H1 (cell line): Measurements from ENCODE around the gene CAMK2D. TPM values are rescaled to one million over a fixed set of nuclear protein-coding genes. Genes with fewer than 3 reads are reported as not detected.

Experiments used
- CTCF ChIA-PET: fragments of 300-600 bp; sonication (Branson Sonifier 250); formaldehyde crosslinking; loops from one replicate; lab custom pipeline; 2021; ENCODE audit not compliant: partially characterized antibody; lab: Charles Lee
- POLR2A ChIA-PET: fragments of 300-600 bp; sonication (Branson Sonifier 250); formaldehyde crosslinking; loops from one replicate; lab custom pipeline; 2021; ENCODE audit warnings: inconsistent platforms; ENCODE audit not compliant: partially characterized antibody; lab: Charles Lee
- DNase-seq, 2 experiments: peaks; one replicate each; pipeline versions ENCODE4 v3.0.0 to v3.0.0-alpha.2; 2010 to 2022; ENCODE audit warnings: low spot score in 2 of 2, low read depth in 1 of 2, mixed read lengths in 1 of 2
- FAIRE-seq: peaks from 2 replicates; lab custom pipeline; 2011; peaks lifted over from hg19 to GRCh38; lab: Jason Lieb, UNC
- H2AFZ ChIP-seq: 2 replicates; pipeline ENCODE4 v1.8.1; 2012; ENCODE audit warnings: low read length, inconsistent platforms
- H2AK5ac ChIP-seq: 2 replicates; pipeline ENCODE4 v1.6.1; 2013; ENCODE audit warnings: low read depth, low read length
- H2BK120ac ChIP-seq: replicated peaks from 2 replicates; pipeline ENCODE3; 2013; ENCODE audit warnings: low read depth, low read length, inconsistent platforms
- H2BK12ac ChIP-seq: 2 replicates; pipeline ENCODE4 v1.6.1; 2013; ENCODE audit warnings: low read depth, low read length
- H2BK15ac ChIP-seq: 2 replicates; pipeline ENCODE4 v1.6.1; 2013; ENCODE audit warnings: low read length
- H2BK20ac ChIP-seq: 2 replicates; pipeline ENCODE4 v1.6.1; 2013; ENCODE audit warnings: low read length
- H2BK5ac ChIP-seq: 2 replicates; pipeline ENCODE4 v1.6.1; 2013; ENCODE audit warnings: low read depth, low read length
- H3K14ac ChIP-seq: 2 replicates; pipeline ENCODE4 v1.6.1; 2013; ENCODE audit warnings: inconsistent platforms; ENCODE audit not compliant: insufficient read length
- H3K18ac ChIP-seq: 2 replicates; pipeline ENCODE4 v1.6.1; 2013; ENCODE audit warnings: low read length; ENCODE audit errors: extremely low read depth
- H3K23ac ChIP-seq: 2 replicates; pipeline ENCODE4 v1.6.1; 2013; ENCODE audit warnings: inconsistent platforms; ENCODE audit not compliant: insufficient read length
- H3K23me2 ChIP-seq: 2 replicates; pipeline ENCODE4 v1.6.1; 2013; ENCODE audit warnings: low read depth, low read length
- H3K27ac ChIP-seq: 2 replicates; pipeline ENCODE4 v1.6.1; 2011; ENCODE audit warnings: low read depth, low read length, inconsistent platforms
- H3K27me3 ChIP-seq, 4 experiments: replicated peaks in 1 of 4; 1 replicate in 1 of 4; 2 replicates in 3 of 4; pipeline versions ENCODE4 v1.6.1 to v1.8.1; 2011 to 2013; ENCODE audit warnings: low read length in 3 of 4, mild to moderate bottlenecking in 3 of 4, inconsistent platforms in 2 of 4, mixed read lengths in 2 of 4, moderate library complexity in 1 of 4; ENCODE audit not compliant: control insufficient read depth in 3 of 4, insufficient read depth in 3 of 4; ENCODE audit errors: extremely low read depth in 1 of 4
- H3K36me3 ChIP-seq, 4 experiments: 2 replicates each; pipeline versions ENCODE4 v1.6.1 to v1.8.1; 2011 to 2013; ENCODE audit warnings: mild to moderate bottlenecking in 4 of 4, low read length in 3 of 4, moderate library complexity in 2 of 4, control low read depth in 1 of 4, inconsistent platforms in 1 of 4; ENCODE audit not compliant: insufficient read depth in 4 of 4, control insufficient read depth in 2 of 4
- H3K4ac ChIP-seq: replicated peaks from 2 replicates; pipeline ENCODE3; 2013; ENCODE audit warnings: low read length, low read depth, mixed read lengths, inconsistent platforms; ENCODE audit not compliant: insufficient read length
- H3K4me1 ChIP-seq, 4 experiments: replicated peaks in 1 of 4; 1 replicate in 1 of 4; 2 replicates in 3 of 4; pipeline versions ENCODE4 v1.6.1 to v1.8.1; 2011 to 2013; ENCODE audit warnings: low read length in 3 of 4, inconsistent platforms in 2 of 4, mixed read lengths in 1 of 4; ENCODE audit not compliant: insufficient read depth in 4 of 4, control insufficient read depth in 3 of 4
- H3K4me2 ChIP-seq, 2 experiments: 2 replicates each; pipeline versions ENCODE4 v1.6.1 to v1.8.1; 2011 to 2013; ENCODE audit warnings: low read depth in 2 of 2, low read length in 2 of 2, control low read depth in 1 of 2, inconsistent platforms in 1 of 2, mild to moderate bottlenecking in 1 of 2; ENCODE audit not compliant: insufficient read depth in 1 of 2
- H3K4me3 ChIP-seq, 4 experiments: fragments of 200-600, 300-600 bp in 1 of 4; sonication (generic), shearing (Covaris generic), sonication (Bioruptor Twin) in 1 of 4; 2 replicates each; pipeline versions ENCODE4 v1.5.1 to v1.8.1; 2011 to 2016; ENCODE audit warnings: low read length in 4 of 4, low read depth in 3 of 4, control low read depth in 2 of 4, inconsistent platforms in 2 of 4, mild to moderate bottlenecking in 2 of 4, mixed read lengths in 1 of 4, moderate library complexity in 1 of 4; ENCODE audit not compliant: insufficient read depth in 2 of 4; ENCODE audit errors: extremely low read depth in 1 of 4
- H3K56ac ChIP-seq: replicated peaks from 2 replicates; pipeline ENCODE3; 2013; ENCODE audit warnings: low read depth, mild to moderate bottlenecking, mixed read lengths, low read length, inconsistent platforms; ENCODE audit not compliant: insufficient read length
- H3K79me1 ChIP-seq: 2 replicates; pipeline ENCODE4 v1.6.1; 2013; ENCODE audit warnings: low read depth, low read length, control low read depth
- H3K79me2 ChIP-seq, 2 experiments: 2 replicates each; pipeline versions ENCODE4 v1.6.1 to v1.8.1; 2012 to 2013; ENCODE audit warnings: low read length in 2 of 2, mild to moderate bottlenecking in 2 of 2, inconsistent platforms in 1 of 2; ENCODE audit not compliant: insufficient read depth in 2 of 2, control insufficient read depth in 1 of 2
- H3K9ac ChIP-seq, 4 experiments: replicated peaks in 1 of 4; 1 replicate in 1 of 4; 2 replicates in 3 of 4; pipeline versions ENCODE4 v1.6.1 to v1.8.1; 2011 to 2013; ENCODE audit warnings: low read depth in 3 of 4, low read length in 3 of 4, control low read depth in 2 of 4, mild to moderate bottlenecking in 2 of 4, moderate library complexity in 2 of 4, inconsistent platforms in 1 of 4; ENCODE audit errors: extremely low read depth in 1 of 4
- H3K9me3 ChIP-seq, 2 experiments: 2 replicates each; pipeline versions ENCODE4 v1.6.1 to v1.8.1; 2012 to 2013; ENCODE audit warnings: mild to moderate bottlenecking in 2 of 2, moderate library complexity in 2 of 2, control low read depth in 1 of 2, inconsistent platforms in 1 of 2, low read depth in 1 of 2, low read length in 1 of 2, mixed read lengths in 1 of 2; ENCODE audit not compliant: insufficient read depth in 2 of 2
- H4K20me1 ChIP-seq, 2 experiments: replicated peaks in 1 of 2; 2 replicates each; pipeline versions ENCODE3 to v1.8.1; 2011 to 2013; ENCODE audit warnings: inconsistent platforms in 2 of 2, low read length in 2 of 2, mild to moderate bottlenecking in 1 of 2; ENCODE audit not compliant: insufficient read depth in 2 of 2, control insufficient read depth in 1 of 2
- H4K5ac ChIP-seq: 2 replicates; pipeline ENCODE4 v1.6.1; 2013; ENCODE audit warnings: low read length, low read depth, mixed read lengths, inconsistent platforms; ENCODE audit not compliant: insufficient read length
- H4K8ac ChIP-seq: 2 replicates; pipeline ENCODE4 v1.8.0; 2013; ENCODE audit warnings: mild to moderate bottlenecking, moderate library complexity, low read length, inconsistent platforms; ENCODE audit not compliant: insufficient read depth; ENCODE audit errors: extremely low read depth
- H4K91ac ChIP-seq: replicated peaks from 2 replicates; pipeline ENCODE3; 2013; ENCODE audit warnings: low read length, mixed read lengths, inconsistent platforms; ENCODE audit not compliant: insufficient read length
- polyA plus RNA-seq, 7 experiments: library from polyadenylated mRNA; depleted of rRNA in 3 of 7; stranded (reverse) in 5 of 7; unstranded in 2 of 7; fragments of >200 nt in 5 of 7; fragments of 200-250 nt in 2 of 7; gene quantifications; 1 replicate in 5 of 7; 2 replicates in 1 of 7; 4 replicates in 1 of 7; pipeline versions ENCODE4 v1.2.1 to v1.2.3, GENCODE V29; 2011 to 2013; ENCODE audit warnings: missing spikeins in 2 of 7, mixed read lengths in 2 of 7
- total RNA-seq: library from RNA; stranded (reverse); fragmentation: NEBNext Ultra II Directional; extraction: Animal tissue kit (Norgen Biotek cat#: 25700); gene quantifications from 2 replicates; pipeline ENCODE4 v1.2.1, GENCODE V29; 2021
- TF ChIP-seq, protein P1 (sequence below): fragments of 300-600 bp; sonication (generic); IDR thresholded peaks from 2 replicates; pipeline ENCODE4 v1.7.1; 2012; ENCODE audit warnings: low read length, moderate library complexity, mild to moderate bottlenecking, inconsistent platforms; ENCODE audit not compliant: insufficient replicate concordance

Gene CAMK2D
- total and polyA plus RNA-seq, 2 of the 8 experiments (the other 6 are each of a cell fraction or from before 2014, with no cell fraction given), result 3.2 to 7.0 TPM

DNA sequence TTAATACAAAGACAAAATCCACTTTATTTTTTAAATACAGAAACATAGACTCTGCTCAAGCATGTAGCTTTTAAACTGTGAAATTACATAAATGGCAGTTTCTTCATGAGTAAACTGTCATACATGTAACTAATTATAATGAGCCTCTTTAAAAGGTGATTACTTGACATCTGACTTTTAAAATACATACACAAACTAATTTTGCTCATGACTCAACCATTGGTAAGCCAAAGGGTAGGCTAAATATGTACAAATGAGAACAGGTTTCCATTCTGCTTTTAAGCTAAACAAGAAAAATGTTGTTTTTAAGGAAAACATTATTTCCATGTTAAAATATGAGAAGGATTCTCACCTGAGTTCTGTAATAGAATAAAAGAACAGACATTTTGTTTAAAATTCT is 27.9 kb downstream of the CAMK2D start:
- no peaks in the 10 kb centered on the region for H3K36me3 ChIP-seq
- H4K5ac ChIP-seq, result no peak overlapping the region
- H3K27ac ChIP-seq, result no peak overlapping the region
- H3K18ac ChIP-seq, result no peak overlapping the region
- no peaks in the 10 kb centered on the region for H3K9me3 ChIP-seq
- no peak overlapping the region for H2AK5ac ChIP-seq
- no peak overlapping the region for H4K8ac ChIP-seq
- no peak overlapping the region for H2BK120ac ChIP-seq
- no peak overlapping the region for H3K4ac ChIP-seq
- no peaks in the 10 kb centered on the region for H3K23me2 ChIP-seq
- H3K79me1 ChIP-seq, result no peaks in the 10 kb centered on the region
- H3K4me3 ChIP-seq, result no peak overlapping the region
- no peak for FAIRE-seq
- no peak for DNase-seq
- H3K27me3 ChIP-seq, result no peaks in the 10 kb centered on the region
- no peak overlapping the region for H2BK15ac ChIP-seq
- H3K9ac ChIP-seq, result no peak overlapping the region
- no peak overlapping the region for H2AFZ ChIP-seq
- no peak overlapping the region for H4K91ac ChIP-seq
- H2BK20ac ChIP-seq, result no peak overlapping the region
- no peak overlapping the region for H2BK12ac ChIP-seq
- peaks cover 0 to 3% (median 0%) of the 10 kb centered on the region in 4 experiments; a peak in 1 of 7 replicates for H3K4me1 ChIP-seq
- no peaks in the 10 kb centered on the region for H4K20me1 ChIP-seq
- H3K56ac ChIP-seq, result no peak overlapping the region
- H3K23ac ChIP-seq, result no peak overlapping the region
- H3K79me2 ChIP-seq, result no peaks in the 10 kb centered on the region
- no peak overlapping the region for H3K14ac ChIP-seq
- no peak overlapping the region for H3K4me2 ChIP-seq
- ChIA-PET POLR2A (no interaction called here), CTCF (interaction anchor here (1.8 kb wide), 1 partner anchor 11 kb away, joined by 4 read pairs; no protein-coding TSS in a partner anchor)
- no peak overlapping the region for H2BK5ac ChIP-seq
- TF ChIP-seq, protein P1, sequence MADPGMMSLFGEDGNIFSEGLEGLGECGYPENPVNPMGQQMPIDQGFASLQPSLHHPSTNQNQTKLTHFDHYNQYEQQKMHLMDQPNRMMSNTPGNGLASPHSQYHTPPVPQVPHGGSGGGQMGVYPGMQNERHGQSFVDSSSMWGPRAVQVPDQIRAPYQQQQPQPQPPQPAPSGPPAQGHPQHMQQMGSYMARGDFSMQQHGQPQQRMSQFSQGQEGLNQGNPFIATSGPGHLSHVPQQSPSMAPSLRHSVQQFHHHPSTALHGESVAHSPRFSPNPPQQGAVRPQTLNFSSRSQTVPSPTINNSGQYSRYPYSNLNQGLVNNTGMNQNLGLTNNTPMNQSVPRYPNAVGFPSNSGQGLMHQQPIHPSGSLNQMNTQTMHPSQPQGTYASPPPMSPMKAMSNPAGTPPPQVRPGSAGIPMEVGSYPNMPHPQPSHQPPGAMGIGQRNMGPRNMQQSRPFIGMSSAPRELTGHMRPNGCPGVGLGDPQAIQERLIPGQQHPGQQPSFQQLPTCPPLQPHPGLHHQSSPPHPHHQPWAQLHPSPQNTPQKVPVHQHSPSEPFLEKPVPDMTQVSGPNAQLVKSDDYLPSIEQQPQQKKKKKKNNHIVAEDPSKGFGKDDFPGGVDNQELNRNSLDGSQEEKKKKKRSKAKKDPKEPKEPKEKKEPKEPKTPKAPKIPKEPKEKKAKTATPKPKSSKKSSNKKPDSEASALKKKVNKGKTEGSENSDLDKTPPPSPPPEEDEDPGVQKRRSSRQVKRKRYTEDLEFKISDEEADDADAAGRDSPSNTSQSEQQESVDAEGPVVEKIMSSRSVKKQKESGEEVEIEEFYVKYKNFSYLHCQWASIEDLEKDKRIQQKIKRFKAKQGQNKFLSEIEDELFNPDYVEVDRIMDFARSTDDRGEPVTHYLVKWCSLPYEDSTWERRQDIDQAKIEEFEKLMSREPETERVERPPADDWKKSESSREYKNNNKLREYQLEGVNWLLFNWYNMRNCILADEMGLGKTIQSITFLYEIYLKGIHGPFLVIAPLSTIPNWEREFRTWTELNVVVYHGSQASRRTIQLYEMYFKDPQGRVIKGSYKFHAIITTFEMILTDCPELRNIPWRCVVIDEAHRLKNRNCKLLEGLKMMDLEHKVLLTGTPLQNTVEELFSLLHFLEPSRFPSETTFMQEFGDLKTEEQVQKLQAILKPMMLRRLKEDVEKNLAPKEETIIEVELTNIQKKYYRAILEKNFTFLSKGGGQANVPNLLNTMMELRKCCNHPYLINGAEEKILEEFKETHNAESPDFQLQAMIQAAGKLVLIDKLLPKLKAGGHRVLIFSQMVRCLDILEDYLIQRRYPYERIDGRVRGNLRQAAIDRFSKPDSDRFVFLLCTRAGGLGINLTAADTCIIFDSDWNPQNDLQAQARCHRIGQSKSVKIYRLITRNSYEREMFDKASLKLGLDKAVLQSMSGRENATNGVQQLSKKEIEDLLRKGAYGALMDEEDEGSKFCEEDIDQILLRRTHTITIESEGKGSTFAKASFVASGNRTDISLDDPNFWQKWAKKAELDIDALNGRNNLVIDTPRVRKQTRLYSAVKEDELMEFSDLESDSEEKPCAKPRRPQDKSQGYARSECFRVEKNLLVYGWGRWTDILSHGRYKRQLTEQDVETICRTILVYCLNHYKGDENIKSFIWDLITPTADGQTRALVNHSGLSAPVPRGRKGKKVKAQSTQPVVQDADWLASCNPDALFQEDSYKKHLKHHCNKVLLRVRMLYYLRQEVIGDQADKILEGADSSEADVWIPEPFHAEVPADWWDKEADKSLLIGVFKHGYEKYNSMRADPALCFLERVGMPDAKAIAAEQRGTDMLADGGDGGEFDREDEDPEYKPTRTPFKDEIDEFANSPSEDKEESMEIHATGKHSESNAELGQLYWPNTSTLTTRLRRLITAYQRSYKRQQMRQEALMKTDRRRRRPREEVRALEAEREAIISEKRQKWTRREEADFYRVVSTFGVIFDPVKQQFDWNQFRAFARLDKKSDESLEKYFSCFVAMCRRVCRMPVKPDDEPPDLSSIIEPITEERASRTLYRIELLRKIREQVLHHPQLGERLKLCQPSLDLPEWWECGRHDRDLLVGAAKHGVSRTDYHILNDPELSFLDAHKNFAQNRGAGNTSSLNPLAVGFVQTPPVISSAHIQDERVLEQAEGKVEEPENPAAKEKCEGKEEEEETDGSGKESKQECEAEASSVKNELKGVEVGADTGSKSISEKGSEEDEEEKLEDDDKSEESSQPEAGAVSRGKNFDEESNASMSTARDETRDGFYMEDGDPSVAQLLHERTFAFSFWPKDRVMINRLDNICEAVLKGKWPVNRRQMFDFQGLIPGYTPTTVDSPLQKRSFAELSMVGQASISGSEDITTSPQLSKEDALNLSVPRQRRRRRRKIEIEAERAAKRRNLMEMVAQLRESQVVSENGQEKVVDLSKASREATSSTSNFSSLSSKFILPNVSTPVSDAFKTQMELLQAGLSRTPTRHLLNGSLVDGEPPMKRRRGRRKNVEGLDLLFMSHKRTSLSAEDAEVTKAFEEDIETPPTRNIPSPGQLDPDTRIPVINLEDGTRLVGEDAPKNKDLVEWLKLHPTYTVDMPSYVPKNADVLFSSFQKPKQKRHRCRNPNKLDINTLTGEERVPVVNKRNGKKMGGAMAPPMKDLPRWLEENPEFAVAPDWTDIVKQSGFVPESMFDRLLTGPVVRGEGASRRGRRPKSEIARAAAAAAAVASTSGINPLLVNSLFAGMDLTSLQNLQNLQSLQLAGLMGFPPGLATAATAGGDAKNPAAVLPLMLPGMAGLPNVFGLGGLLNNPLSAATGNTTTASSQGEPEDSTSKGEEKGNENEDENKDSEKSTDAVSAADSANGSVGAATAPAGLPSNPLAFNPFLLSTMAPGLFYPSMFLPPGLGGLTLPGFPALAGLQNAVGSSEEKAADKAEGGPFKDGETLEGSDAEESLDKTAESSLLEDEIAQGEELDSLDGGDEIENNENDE, result no peak
